Loucy (cell line): ENCODE results near the gene RGS6.

Experiments used
- H2AFZ ChIP-seq: fragments of 200-600 bp; sonication (generic); 2 replicates; pipeline ENCODE4 v1.6.0; 2016; ENCODE audit warnings: antibody characterized with exemption, mild to moderate bottlenecking, low read length, moderate library complexity
- H3F3A ChIP-seq: fragments of 200-600 bp; 2 replicates; pipeline ENCODE4 v1.6.0; 2016; ENCODE audit warnings: antibody characterized with exemption, low read depth, mild to moderate bottlenecking
- H3K27me3 ChIP-seq: fragments of 200-600 bp; sonication (generic); 2 replicates; pipeline ENCODE4 v1.6.1; 2014; ENCODE audit warnings: low read length, mild to moderate bottlenecking; ENCODE audit not compliant: insufficient read depth, poor library complexity, severe bottlenecking
- H3K36me3 ChIP-seq: fragments of 200-600 bp; sonication (generic); 2 replicates; pipeline ENCODE4 v1.6.1; 2016; ENCODE audit warnings: low read length; ENCODE audit not compliant: insufficient read depth
- H3K4me1 ChIP-seq: fragments of 200-600 bp; sonication (generic); 2 replicates; pipeline ENCODE4 v1.5.1; 2014; ENCODE audit warnings: low read length, mild to moderate bottlenecking; ENCODE audit not compliant: insufficient read depth, poor library complexity, severe bottlenecking
- H3K4me2 ChIP-seq: fragments of 200-600 bp; sonication (generic); 2 replicates; pipeline ENCODE4 v1.6.0; 2014; ENCODE audit warnings: antibody characterized with exemption, low read length, low read depth, mild to moderate bottlenecking; ENCODE audit not compliant: poor library complexity, severe bottlenecking
- H3K4me3 ChIP-seq: fragments of 200-600 bp; sonication (generic); 2 replicates; pipeline ENCODE4 v1.5.1; 2014; ENCODE audit warnings: low read length, mild to moderate bottlenecking, mixed read lengths; ENCODE audit not compliant: poor library complexity, severe bottlenecking
- H3K79me2 ChIP-seq: fragments of 200-600 bp; sonication (generic); 2 replicates; pipeline ENCODE4 v1.6.1; 2014; ENCODE audit warnings: low read length; ENCODE audit not compliant: insufficient read depth
- H3K9ac ChIP-seq: fragments of 200-600 bp; sonication (generic); 2 replicates; pipeline ENCODE4 v1.6.0; 2014; ENCODE audit warnings: mild to moderate bottlenecking, low read depth, low read length, moderate library complexity; ENCODE audit not compliant: poor library complexity, severe bottlenecking
- H3K9me2 ChIP-seq: fragments of 200-600 bp; sonication (generic); replicated peaks from 2 replicates; pipeline ENCODE4 v1.6.1; 2016; ENCODE audit warnings: low read depth, low read length, mixed read lengths
- H3K9me3 ChIP-seq: fragments of 200-600 bp; sonication (generic); 2 replicates; pipeline ENCODE4 v1.6.1; 2014; ENCODE audit warnings: mild to moderate bottlenecking, antibody characterized with exemption, low read length, low read depth; ENCODE audit not compliant: insufficient read depth
- H4K20me1 ChIP-seq: fragments of 200-600 bp; sonication (generic); 2 replicates; pipeline ENCODE4 v1.6.0; 2014; ENCODE audit warnings: antibody characterized with exemption, low read length, mild to moderate bottlenecking; ENCODE audit not compliant: insufficient read depth, poor library complexity, severe bottlenecking
- CTCF ChIP-seq: fragments of 200-600 bp; sonication (generic); conservative IDR thresholded peaks from 2 replicates; pipeline ENCODE4 v1.5.1; 2014; ENCODE audit warnings: mild to moderate bottlenecking, antibody characterized with exemption, low read length
- EZH2phosphoT487 ChIP-seq: fragments of 200-600 bp; IDR thresholded peaks from 2 replicates; pipeline ENCODE4 v1.6.1; 2018; ENCODE audit warnings: antibody characterized with exemption, mild to moderate bottlenecking, moderate library complexity, borderline replicate concordance

Gene RGS6

DNA sequence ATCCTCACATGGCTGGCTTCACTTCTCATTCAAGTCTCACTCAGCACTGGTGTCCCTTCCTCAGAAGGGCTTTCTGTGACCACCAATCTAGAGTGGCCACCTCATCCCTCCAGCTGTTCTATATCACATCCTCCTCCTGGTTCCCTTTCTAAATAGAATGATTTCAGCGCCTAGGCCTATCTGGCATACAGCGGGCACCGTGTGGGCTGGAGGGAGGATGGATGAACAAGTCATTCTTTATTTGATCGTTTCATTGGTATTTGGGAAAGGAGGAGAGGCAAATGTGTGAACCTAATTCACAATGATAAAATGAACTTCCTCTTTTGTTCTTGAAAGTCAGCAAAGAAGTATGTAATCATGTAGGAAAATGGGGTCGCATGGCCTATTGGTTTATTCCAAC lies 567.5 kb downstream of the RGS6 start:
- H3K9me3 ChIP-seq: peaks cover 4% of the 10 kb centered on the region; the same call in 1 of the 2 replicates
- no peak overlapping the region for H3K4me3 ChIP-seq
- no peaks in the 10 kb centered on the region for H3K27me3 ChIP-seq
- no peaks in the 10 kb centered on the region for H3K4me1 ChIP-seq
- no peak overlapping the region for H3K4me2 ChIP-seq
- no peak overlapping the region for H3K9ac ChIP-seq
- H3K79me2 ChIP-seq: no peaks in the 10 kb centered on the region
- no peak overlapping the region for H2AFZ ChIP-seq
- no peaks in the 10 kb centered on the region for H3K36me3 ChIP-seq
- H3K9me2 ChIP-seq: no peaks in the 10 kb centered on the region
- H4K20me1 ChIP-seq: no peaks in the 10 kb centered on the region
- no peaks in the 10 kb centered on the region for H3F3A ChIP-seq
- TF ChIP-seq CTCF (no peak), EZH2phosphoT487 (no peak)

DNA sequence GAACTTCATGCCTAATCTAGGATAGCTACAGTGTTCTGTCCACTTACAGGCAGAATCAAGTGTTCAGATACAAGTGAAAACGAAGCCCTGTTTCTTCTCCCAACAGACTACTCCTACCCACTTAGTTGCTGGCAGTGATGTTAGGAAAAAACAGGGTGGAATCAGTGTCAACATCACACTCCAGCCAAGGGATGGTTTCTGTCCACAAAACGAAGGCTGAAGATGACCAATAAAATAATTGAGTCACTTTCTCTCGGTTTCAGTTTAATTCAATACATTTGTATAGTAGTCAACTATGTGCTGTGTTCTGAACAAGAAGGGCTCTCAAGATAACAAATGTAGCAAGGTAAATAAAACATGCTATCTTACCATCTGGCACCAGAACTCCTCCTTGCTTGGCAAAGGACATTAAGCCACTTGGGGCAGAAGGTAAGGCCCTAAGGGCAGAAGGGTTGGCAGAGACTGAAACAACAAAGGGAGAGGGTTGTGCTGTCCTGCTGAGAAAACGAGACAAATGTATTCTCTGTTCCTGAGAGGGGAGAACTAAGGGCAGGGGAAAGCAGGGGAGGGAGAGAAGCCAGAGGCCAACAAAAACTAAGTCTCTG lies 568.1 kb downstream of the RGS6 start:
- H3K9me2 ChIP-seq: no peaks in the 10 kb centered on the region
- H3K27me3 ChIP-seq: no peaks in the 10 kb centered on the region
- no peaks in the 10 kb centered on the region for H3K36me3 ChIP-seq
- H4K20me1 ChIP-seq: no peaks in the 10 kb centered on the region
- no peak overlapping the region for H2AFZ ChIP-seq
- no peak overlapping the region for H3K4me2 ChIP-seq
- H3K9ac ChIP-seq: no peak overlapping the region
- H3K79me2 ChIP-seq: no peaks in the 10 kb centered on the region
- no peak overlapping the region for H3K4me3 ChIP-seq
- TF ChIP-seq CTCF (no peak), EZH2phosphoT487 (no peak)
- no peaks in the 10 kb centered on the region for H3F3A ChIP-seq
- no peaks in the 10 kb centered on the region for H3K4me1 ChIP-seq
- no peaks in the 10 kb centered on the region for H3K9me3 ChIP-seq

- no peaks in the 10 kb centered on the region for H3K4me1 ChIP-seq
- no peaks in the 10 kb centered on the region for H4K20me1 ChIP-seq
- H3K4me2 ChIP-seq: no peak overlapping the region
- H3K9me2 ChIP-seq: no peaks in the 10 kb centered on the region
- H2AFZ ChIP-seq: no peak overlapping the region
- no peaks in the 10 kb centered on the region for H3K9me3 ChIP-seq
- H3K4me3 ChIP-seq: no peak overlapping the region
- no peak for TF ChIP-seq EZH2phosphoT487
- no peak for TF ChIP-seq CTCF
- H3K36me3 ChIP-seq: no peaks in the 10 kb centered on the region
- H3K79me2 ChIP-seq: no peaks in the 10 kb centered on the region
- no peaks in the 10 kb centered on the region for H3K27me3 ChIP-seq
- H3K9ac ChIP-seq: no peak overlapping the region
- no peaks in the 10 kb centered on the region for H3F3A ChIP-seq
These were observed 569.2 kb downstream of the RGS6 start for GRCh38 chr14:72501439-72501838.
